Superior temporal gyrus (tissue), 1 donor: Measurements from ENCODE around the gene AGBL1.
"Not testable (repeated sequence)": the region's sequence is repeated elsewhere in the genome, so short reads cannot be mapped to it uniquely, and the experiment has no call there.

Experiments used
- DNase-seq: peaks from one replicate; pipeline ENCODE4 v3.0.0-alpha.2; 2016; ENCODE audit errors: extremely low spot score

Gene AGBL1

DNA sequence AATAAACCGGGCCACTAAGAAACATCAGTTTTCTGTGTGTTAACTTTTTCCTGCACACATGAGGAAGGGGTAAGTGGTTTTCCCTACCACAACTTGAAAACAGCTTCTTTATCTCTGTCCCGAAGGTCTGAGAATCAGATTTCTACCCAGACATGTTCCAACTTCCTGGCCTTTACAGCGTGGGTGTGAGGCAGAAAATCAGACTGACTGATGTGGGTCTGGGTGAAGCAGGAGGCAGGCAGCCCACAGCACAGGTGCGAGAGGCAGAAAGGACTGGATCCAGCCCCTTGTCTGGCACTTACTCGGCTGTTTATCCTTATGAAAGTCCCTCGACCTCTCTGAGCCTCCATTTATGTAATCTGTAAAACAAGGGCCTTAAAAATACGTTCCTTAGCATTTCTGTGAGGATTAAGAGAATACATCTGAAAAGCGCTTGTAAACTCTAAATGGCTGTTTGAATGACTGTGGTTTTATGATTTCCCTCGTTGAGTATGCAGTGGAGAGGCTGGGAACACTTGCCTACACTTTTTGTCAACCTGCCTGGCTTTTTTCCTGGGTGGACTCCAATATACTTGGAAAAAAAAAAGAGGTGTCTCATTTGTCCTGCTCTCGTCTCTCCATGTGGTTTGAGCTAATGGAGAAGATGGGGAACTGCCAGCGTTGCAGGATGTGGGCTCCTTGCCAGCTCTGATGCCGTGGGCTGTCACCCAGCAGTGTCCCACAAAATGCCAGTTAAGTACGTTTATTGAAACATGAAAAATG, 3.1 kb downstream of the AGBL1 start:
- DNase-seq: peak; percentile 63

DNA sequence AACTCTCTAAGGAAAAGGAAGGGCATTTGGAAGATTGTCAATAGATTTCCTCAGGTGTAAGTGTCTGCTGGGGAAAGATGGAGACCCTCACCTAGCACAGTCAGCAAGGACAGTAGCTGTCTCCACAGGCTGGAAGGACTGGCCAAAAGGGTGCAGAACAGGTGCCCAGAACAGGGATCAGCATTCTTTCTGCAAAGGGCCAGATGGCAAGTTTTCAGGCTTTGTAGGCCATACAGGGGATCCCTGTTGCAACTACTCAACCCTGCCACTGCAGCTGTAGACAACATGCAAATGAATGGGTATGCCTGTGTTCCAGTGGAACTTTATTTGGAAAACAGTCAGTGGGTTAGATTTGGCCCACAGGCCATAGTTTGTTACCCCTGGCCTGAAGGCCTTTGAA, 8.1 kb downstream of the AGBL1 start:
- no peak for DNase-seq

DNA sequence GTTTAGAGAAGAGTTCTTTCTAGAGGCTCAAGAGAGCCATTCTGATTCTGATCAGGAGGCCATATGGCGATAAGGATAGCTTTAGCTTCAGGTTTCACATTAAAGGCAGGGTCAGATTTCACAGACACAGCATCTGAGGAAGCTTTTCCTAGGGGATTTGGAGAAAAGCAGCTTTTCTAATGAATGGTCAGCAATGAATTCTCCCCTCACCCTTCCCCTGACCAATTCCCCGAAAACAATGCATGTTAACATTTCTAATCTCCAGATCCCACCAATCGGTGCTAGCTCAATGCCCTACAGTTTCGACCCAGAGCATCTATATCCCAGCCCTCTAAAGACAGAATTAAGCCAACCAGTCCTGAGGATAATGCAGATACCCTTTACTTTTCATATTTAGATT, 9.8 kb downstream of the AGBL1 start:
- DNase-seq: no peak

DNA sequence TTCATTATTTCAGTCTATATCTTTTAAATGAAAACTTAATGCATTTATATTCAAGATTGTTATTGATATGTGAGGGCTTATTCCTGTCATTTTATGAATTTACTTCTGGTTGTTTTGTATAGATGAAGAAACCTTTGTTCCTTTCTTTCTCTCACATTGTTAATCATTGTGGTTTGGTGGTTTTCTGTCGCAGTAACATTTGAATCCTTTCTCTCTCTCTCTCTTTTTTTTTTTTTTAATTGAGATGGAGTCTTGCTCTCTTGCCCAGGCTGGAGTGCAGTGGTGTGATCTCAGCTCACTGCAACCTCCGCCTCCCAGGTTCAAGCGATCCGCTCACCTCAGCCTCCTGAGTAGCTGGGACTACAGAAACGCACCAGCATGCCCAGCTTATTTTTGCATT, 22.1 kb downstream of the AGBL1 start:
- no peak for DNase-seq

DNA sequence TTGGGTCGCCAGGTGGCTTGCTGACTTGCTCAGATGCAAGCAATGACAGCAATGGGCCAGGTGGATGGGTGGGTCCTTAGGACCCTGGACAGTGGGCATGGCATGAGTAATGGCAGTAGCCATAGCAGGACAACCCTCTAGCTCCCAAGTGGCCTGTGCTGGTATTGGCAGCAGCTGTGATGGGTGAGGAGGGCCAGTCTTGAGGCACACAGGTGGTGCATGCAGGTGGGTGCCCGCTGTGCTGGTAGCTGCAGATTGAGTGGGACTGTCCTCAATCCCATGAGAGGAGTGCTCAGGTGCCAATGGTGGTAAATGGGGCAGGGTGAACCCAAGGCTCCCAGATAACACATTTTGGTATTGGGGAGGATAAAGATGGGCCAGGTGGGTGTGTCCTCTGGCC, 24.2 kb downstream of the AGBL1 start:
- no peak for DNase-seq

DNA sequence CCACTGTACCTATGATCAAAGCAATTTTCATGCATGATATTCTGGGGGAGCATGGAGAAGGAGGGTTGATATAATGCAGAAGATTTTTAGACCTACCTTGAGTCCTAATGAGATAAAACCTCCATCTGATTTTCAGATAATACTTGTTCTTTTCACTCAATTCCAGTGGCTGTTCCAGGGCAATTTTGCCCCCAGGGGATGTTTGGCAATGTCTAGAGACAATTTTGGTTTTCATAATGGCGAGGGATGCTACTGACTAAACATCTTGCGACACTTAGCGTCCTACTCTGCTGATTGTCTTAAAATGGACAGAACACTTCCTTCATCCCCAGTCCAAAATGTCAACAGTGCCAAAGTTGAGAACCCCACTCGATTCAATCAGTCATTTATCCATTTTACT, 26.6 kb downstream of the AGBL1 start:
- no peak for DNase-seq

DNA sequence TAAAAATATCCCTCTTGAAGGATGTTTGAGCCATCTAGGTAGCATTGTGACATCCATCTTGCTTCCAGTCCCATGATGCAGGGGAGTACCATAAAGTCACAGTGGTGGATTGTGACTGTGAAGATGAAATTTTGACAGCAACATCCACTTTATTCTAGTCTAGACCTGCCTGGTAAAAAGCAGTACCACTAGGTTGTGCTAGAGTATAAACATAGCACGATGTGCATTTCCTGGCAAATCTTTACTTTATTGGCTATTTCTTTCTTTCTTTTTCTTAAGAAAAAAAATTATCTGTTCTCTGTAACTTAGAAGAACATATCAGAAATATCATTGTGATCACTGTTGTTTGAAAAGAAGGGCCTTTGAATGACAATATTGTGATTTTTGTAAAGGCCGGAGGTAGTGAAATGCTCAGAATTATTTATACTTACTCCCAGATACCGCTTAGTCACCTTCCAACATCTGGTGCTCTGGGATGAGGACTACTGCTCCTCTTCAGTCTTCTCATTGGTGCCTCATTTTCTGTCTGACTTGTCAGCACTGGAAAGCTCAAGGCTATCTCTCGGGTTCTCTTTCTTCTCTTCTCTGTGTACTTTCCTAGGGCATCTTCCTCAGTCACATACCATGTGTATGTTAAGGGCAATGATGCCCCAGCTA, 35.6 kb downstream of the AGBL1 start:
- peak; percentile 53 for DNase-seq

DNA sequence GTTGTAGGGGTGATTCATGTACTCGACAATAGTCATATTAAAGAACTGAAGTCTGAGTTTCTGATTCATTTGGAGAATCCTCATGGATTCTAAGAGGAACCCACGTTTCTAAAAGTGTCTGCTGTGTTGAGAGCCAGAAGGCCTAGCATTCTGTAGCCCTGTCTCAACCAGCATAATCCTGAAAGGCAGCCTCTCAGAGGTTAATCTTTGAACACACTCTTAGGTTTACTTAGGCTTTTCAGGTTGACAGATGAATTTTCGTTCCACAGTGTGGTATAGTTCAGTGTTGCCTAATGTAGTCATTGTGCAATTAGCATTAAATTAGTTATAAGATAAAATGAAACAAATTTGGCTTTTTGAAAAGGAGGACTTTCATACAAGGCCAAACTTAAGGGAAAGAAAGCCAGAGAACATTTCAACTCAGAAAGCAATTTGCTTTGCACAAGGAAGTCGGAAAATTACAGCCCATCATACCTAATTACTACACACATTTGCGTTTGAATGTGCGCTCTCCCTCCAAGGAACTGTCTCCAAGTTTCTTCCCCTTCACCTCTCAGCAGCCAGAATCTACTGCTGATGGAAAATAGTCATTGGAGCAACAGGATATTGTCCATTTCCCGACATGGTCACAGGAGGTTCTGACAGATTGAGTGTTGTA, 42.0 kb downstream of the AGBL1 start:
- no peak for DNase-seq

DNA sequence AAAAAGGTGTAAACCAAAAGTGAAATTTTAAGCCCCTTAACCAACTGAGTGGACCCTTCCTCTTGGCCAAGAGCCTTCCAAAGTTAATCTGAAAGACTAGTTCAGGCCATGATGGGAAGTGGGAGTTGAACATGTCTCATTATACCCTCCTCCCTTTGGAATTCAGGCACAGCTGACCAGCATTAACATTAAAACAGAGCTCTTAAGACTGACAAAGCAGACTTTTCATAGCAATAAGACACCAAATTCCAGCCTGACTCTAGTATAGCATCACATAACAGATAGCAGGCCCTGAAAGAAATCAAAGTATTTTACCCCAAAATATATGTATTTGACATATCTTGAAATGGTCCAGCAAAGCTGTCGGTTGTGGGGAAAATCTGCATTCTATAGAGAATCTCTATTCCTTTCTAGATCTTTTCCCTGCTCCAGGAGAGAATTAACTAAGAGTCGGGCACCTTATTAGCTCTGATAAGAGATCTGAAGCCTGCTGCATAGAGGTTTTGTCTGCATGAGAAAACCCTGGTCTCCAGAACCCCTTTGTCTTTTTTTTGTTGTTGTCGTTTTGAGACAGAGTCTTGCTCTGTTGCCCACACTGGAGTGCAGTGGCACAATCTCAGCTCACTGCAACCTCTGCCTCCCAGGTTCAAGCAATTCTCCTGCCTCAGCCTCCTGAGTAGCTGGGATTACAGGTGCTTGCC, 43.2 kb downstream of the AGBL1 start:
- DNase-seq: not testable (repeated sequence)

DNA sequence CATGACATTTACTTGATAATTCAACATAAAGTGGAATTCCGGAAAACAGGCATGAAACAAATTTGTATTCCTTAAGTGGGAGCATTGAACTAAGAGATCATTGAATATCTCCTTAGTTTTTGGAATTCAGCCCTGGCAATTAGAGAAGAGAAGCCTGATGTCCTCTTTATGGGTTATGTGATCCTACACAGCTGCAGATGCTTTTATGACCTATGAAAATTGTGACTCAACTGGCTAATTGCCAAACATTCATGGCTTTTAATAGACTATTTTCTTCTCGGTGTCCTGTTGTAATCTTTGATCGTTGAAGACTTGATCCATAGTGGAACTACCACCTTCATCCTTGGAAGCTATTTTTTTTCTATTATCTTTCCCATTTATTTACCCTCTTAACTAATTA, 46.1 kb downstream of the AGBL1 start:
- DNase-seq: no peak

DNA sequence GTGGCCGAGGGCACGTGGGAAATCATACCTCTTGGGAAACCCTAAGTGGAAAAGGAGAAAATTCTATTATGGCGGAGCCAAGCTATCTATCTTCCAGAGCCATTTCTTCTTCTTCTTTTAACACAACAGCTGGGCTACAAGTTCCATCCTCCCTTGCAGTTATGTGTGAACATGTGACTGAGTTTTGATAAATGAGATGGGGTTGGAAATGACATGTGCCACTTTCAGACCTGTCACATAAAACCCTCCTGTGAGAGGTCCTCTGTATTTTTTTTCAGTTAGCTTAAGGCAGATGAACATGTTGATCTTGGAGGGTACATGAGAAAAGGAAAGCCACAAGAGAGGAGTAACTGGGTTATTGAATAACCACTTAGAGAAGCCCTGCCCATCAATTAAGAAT, 47.9 kb downstream of the AGBL1 start:
- DNase-seq: no peak

DNA sequence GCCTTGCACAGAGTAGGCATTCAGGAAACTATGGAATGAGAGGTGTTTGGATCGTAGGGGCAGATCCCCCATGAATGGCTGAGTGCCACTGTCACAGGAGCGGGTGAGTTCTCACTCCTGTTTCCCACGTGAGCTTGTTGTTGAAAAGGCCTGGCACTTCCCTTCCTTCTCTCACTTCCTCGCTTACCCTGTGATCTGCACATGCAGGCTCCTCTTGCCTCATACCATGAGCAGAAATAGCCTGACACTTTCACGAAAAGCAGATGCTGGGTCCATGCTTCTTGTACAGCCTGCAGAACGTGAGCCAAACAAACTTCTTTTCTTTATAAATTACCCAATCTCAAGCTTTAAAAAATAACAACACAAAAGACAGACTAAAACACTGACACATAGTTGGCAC, 55.4 kb downstream of the AGBL1 start:
- DNase-seq: no peak

DNA sequence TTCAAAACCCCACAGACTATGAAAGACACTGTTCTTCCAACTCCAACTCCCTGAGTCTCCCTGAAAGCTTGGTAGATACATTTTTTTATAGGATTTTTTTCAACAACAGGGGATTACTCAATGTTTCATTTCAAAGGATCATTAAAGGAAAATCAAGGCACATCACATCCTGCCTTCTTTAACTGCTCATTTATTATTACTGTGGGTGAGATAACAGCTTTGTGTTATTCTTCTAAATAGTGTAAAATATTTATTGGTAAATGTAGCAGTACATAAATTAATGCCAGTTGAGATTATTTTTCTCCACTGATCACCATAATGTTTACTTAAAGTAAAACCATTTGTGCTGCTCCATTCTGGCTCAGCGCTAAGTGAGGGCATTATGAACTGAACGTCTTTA, 57.2 kb downstream of the AGBL1 start:
- DNase-seq: no peak

DNA sequence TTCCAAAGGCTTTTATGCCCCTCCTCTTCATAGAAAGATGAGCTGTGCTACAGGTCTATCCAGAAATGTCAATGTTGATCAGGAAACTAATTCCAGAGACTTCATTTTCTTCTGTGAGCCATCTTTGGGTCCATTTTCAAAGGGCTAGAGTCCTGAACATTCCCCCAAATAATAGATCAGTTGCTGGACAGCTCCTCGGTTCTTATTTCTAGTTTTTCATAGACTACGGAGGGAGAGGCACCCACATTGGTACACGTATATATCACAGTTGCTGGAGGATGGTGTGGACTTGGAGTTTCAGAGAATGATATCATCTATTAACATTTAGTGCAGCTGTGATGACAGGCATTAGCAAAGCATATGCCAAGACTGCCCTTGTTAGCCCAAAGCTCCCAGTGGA, 59.1 kb downstream of the AGBL1 start:
- no peak for DNase-seq

DNA sequence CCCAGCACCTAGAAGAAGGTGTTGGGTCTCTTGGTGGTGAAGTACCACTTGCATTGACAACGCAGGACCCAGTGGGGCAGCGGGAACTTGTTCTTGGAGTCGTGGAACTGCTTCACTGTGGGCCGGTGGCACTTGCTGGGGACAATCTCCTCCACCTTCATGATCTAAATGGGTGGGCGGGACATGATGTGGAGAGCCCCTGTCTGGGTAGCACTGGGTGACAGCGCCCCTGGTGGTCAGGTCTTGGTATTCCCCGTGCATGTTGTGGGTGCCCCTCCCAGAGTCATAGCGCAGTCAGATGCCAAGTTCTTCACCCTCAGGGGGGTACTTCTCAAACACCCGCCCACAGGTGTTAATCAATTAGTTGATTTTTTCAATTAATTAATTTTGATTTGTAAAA, 60.2 kb downstream of the AGBL1 start:
- DNase-seq: no peak

DNA sequence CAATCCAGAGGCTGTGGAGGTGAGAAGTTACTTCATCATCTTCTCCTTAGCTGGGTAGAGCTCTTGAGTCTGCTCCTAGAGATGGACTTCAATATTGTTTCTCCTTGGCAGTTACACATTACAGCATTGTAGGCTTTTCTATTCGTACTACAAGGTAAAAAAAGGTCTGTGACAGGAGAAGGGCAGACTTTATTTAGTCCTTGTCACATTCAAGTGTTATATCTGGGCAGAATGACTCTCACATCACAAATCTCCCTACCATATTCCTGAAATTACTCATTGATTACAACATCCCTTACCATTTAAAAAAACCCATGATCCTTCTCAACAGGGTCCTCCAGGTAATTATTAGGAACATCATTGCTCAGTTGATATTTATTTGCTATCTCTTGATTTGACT, 75.0 kb downstream of the AGBL1 start:
- DNase-seq: no peak

DNA sequence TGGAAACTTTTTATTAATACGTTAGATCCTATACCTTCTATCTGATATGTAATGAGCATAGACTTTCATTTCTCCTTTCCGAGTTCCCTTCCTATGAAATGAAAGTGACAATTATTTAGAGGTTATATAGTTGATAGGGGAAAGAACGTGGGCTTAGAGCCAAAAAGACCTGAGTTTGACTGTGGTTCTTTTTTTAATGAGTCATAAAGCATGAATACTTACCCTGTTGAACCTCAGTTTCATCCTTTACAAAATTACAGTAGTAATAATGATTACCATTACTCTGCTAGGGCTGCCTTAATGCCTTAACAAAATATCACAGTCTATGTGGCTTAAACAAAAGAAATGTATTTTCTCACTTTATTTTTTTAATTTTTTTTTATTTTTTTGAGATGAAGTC, 75.9 kb downstream of the AGBL1 start:
- DNase-seq: no peak

DNA sequence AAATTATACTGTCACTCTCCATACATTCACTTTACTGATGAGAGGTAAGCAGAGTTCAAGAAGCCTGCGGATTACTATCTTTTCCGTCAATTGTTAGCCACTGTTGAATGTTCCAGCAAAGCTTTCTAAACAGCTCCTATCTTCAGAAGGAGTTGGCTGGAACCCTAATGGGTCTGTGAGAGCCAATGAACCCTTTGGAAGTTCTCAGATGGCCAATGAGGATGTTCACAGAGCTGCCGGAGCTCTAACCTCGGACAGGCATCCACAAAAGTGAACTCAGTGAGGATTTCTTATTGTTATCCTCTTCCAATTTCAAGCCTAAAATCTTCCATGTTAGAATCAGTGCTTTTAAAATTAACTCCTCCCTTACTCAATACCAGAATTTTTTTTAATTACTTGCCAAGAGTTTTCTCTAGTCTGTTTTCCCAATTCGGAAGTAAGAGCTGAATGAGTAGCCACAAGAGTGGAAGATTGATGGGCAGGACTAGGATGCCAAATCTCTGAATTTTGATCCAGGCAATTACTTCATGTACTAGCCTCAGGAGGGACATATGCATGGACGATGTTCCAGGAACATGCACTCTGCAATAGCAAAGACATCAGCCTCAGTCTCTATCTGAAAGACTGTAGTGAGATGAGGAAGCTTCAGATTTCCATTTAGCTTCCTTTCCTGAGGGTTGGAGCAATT, 78.1 kb downstream of the AGBL1 start:
- peak; percentile 26 for DNase-seq

DNA sequence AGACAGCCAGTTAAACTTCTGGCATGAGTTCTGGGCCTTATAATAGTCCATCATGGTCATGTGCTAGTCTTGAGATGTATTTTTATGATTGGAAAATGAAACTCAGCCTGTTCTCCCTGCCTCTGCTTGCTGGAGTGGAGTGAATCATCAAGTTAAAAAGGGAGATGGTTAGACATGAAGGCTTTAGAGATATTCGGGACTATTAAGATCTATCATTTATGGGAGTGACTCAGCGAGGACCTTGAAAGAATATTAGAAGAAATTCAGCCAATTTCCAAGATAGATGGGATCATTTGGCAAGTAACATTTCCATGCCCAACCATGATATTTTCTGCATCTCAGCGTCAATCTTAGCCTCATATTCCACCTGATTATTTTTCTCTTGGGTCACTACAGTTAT, 79.8 kb downstream of the AGBL1 start:
- DNase-seq: no peak

DNA sequence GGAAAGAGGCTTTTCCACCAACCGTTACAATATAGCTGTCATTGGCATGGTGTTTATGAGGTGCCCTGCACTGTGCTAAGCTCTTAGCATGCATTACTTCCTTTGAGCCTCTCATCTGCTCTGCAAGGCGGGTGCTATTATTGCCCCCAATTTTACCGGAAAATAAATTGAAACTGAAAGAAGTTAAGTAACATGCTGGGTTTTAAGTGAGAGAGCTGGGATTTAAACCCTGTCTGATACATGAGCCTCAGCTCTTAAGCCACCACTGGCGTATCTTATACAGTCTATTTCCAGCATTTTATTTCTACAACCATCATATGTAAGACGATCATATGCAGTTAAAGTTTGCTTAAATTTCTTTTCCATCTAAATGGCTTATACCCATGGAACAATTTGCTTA, 81.6 kb downstream of the AGBL1 start:
- no peak for DNase-seq

DNA sequence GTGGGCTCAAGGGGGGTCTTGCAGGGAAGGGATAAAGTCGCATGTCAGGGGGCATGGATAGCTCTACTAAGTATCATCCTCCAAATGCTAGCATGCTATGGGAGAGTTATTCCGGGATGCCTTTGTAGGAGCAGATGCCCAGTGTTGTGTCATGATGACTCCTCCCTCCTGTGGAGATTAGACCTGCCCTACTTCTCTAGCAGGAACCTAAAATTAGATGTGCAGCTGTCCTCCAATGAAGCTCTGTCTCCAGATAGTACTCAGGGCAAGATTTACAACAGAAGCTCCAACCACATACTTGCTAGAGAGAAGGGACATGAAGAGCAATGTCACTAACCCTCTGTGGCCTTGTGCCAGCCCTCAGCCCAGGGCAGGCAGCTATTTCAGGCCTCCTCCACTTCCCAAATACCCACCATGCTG, 82.5 kb downstream of the AGBL1 start:
- DNase-seq: peak; percentile 34

DNA sequence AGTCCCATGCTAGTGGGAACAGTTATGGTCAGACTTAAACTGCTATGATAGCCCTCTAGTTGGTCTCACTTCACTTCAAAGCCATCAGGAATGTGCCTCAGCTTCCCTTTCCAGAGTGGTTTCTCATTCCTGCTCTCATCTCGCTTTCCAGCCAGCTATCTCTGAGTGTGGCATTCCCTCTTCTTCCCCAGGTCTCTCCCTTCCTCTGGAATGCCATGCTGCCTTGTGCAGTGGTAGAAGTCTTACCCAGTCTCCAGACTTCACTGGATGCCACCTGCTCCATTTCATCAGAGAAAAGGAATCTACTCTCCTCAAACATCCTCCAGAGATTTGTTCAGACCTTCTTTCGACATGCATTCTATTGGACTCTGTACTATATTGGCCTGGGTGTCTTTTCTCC, 83.0 kb downstream of the AGBL1 start:
- DNase-seq: no peak
